ENCODE results near the gene RACK1.
"Not testable (repeated sequence)": the region's sequence is repeated elsewhere in the genome, so short reads cannot be mapped to it uniquely, and the experiment has no call there.

GRCh38 chr5:181210698-181211097, 33.0 kb downstream of the RACK1 start:
- not testable (repeated sequence) for TF ChIP-seq CTBP1 (IDR thresholded peaks at IDR 0.05; ENCODE audit: borderline replicate concordance); FOXK2 (IDR thresholded peaks at IDR 0.05); BHLHE40 (IDR thresholded peaks at IDR 0.05; ENCODE audit: borderline replicate concordance)
